Measurements from ENCODE around the gene RTP3.
"Not testable (repeated sequence)": the region's sequence is repeated elsewhere in the genome, so short reads cannot be mapped to it uniquely, and the experiment has no call there.

RTP3 gene

DNA sequence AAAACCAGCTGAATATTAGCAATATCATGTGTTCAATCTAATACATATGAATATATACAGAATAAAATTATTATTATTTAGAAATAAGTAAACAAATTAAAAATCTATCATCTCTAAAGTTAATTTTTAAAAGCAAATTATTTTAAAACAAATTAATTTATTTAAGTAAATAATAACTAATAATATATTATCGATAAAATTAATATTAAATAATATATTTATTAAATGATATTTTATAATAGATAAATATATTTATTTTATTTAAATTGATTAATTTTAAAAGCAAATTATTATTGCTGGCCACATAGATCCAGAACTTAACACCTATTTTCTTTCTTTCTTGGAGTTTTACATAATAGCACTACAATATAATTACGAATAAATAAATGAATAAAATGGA, 22.2 kb downstream of the RTP3 start:
- no peak for DNase-seq (ENCODE audit: low read depth in 3 of 3)

DNA sequence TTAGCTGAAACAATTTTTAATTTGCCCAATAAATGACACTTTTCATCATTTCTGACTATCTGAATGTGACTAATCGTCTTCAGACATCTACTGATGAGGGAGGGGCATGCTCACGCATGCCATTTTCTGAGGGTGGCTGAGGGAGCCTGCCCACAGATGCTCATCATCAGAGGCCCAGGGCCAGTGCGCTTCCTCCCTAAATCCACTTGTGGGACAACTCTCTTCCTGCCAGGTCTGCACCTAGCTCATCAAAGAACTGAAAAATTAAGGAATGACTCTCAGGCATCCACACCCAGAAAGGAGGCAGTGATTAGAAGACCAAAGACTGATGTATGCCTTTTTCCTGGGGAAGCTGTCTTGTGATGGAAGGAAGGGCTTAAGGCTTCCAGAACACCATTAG, 22.8 kb downstream of the RTP3 start:
- DNase-seq (ENCODE audit: low read depth in 3 of 3): no peak

DNA sequence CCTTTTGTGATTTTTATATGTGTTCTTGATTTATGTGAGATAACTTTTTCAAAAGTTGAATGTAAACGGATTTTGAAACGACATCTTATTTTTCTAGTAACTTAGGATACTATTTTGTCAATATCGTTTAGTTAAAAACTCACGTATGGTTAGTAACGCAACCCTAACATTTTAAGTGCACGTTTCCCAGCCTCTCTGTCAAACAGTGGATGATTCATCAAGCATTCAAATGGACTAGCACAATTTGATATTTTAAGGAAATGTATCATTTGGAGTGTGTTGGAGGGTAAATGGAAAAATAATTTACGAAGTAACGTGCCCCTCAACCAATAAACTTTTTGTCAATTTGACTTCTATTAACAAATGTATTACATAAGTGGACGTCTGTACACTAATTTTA, 23.3 kb downstream of the RTP3 start:
- DNase-seq (ENCODE audit: low read depth in 3 of 3): no peak

DNA sequence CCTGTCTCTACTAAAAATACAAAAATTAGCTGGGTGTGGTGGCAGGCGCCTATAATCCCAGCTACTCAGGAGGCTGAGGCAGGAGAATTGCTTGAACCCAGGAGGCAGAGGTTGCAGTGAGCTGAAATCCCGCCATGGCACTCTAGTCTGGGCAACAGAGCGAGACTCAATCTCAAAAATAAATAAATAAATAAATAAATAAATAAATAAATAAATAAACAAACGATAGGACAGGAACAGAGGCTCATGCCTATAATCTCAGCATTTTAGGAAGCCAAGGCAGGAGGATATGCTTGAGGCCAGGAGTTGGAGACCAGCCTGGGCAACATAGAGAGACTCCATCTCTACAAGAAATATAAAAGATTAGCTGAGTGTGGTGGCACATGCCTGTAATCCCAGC, 24.4 kb downstream of the RTP3 start:
- not testable (repeated sequence) for DNase-seq (ENCODE audit: low read depth in 3 of 3)

DNA sequence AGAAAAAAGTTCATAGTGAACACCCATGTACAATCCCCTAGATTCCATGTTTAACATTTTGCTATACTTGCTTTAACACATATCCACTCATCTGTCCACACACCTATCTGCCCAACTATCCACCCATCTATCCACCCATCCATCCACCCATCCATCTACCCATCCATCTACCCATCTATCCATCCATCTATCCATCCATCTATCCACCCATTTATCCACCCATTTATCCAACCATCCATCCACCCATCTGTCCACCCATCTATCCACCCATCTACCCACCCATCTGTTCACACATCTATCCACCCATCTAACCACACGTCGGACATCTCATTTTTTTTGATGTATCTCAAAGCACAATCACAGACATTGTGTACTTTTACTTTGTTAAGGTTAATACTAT, 25.8 kb downstream of the RTP3 start:
- no peak for DNase-seq (ENCODE audit: low read depth in 3 of 3)

DNA sequence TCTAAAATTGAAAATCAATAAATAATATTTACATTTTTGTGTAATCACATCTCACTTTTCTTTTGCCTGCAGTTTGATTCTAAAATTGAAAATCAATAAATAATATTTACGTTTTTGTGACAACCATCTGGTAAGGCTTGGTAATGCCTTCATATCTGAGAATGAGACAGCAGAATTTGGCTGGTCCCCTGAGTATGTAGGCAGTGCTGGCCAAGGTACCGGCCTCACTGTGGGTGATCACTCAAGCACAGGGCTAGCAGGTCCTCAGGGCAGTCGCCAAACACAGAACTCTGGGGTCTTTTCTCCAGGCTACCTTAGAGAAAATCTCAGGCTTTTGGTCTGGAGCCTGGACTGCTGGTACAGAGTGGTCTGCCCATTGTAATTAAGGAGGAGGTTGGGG, 26.2 kb downstream of the RTP3 start:
- no peak for DNase-seq (ENCODE audit: low read depth in 3 of 3)

DNA sequence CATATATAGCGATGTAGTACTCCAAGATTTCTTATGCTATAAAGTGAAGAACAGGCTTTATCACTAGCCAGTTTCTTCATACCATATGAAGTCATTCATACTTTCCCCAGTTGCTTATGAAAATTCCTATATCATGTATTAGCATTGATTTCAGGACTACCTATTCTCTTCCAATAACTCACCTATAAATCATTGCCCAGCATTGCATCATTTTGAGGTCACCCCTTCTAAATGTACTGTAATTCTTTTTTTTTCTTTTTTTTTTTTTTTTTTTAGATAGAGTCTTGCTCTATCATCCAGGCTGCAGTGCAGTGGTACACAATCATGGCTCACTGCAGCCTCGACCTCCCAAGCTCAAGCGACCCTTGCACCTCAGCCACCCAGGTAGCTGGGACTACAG, 27.1 kb downstream of the RTP3 start:
- no peak for DNase-seq (ENCODE audit: low read depth in 3 of 3)

DNA sequence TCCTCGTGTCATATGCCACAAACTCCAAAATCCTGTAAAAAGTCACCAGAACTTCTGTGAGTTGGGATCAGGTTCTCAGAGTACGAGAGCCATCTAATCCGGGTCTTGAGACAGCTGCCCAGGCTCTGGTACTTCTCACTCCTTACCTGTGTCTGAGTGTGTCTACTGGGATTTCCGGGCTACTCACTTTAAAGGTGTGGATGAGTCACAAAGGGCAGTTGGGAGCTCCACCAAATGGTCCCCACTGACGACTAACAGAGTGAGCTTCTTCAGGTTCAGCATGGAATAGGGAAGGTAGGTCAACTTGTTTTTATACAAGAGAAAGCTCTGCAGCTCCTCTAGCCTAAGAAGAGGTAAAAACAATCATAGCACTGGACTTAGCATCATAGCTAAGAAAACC, 29.5 kb downstream of the RTP3 start:
- no peak for DNase-seq (ENCODE audit: low read depth in 3 of 3)

DNA sequence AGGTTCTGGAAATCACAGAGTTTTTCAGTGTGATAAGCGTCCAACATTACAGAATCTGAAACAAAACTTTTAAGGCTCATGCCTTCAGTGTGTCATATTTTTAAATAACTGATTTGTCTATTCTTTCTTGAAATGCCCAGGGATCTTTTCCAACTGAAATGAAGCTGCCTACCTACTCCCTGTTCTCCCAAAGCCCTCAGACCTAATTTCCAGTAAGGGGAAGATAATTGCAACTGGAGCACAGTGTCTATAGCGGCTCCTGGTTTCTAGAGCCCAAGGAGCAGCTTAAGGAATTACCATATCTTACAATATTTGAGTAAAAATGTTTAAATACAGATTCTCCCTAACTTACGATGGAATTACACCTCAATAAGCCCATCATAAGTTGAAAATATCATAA, 35.3 kb downstream of the RTP3 start:
- DNase-seq (ENCODE audit: low read depth in 3 of 3): no peak

DNA sequence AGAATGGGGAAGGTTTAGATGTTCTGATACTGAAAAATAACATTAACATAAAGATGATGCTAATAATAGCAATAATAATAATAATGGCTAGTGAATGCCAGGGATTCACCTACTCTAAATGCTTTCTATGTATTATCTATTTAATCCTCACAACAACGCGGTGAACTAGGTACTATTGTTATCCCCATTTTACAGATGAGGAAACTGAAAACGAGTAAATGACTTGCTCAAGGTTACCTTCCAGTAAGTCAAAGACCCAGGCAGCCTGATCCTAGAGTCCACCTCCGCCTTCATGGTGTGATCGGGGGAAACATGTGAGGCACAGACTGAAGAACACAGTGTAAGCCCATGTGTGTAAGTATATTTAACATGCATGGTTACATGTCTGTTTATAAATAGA, 38.0 kb downstream of the RTP3 start:
- no peak for DNase-seq (ENCODE audit: low read depth in 3 of 3)

DNA sequence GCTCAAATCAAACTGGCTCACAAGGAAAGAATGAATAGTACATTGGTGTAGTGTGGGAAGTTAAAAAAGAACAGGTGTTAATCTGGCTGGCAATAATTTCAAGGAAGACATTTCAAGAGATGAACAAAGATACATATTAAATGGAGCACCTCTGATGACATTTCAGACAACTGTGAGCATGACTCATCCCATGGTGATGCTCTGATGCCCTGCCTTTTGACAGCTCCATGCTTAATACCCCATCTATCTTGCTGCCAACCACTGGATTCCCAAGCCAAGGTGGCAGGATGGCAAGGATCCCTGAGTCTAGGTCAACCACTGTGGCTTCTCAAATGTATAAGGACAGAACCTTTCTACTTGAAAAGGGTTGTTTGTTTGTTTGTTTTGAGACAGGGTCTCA, 39.0 kb downstream of the RTP3 start:
- DNase-seq (ENCODE audit: low read depth in 3 of 3): no peak

DNA sequence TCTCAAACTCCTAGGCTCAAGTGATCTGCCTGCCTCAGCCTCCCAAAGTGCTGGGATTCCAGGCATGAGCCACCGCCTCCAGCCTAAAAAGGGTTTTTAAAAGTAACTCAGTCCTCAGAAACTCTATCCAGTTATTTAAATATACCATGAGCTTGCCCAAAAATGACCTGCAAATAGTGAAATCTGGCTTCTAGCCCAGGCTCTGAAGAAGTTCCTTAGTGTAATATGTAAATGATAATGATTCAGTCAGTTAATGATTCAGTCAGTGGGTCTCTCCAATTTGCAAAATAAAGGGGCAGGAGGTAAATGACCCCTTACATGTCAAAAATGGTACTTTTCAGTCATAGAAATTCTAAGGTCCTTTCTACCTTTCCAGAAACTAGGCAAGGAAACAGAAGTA, 39.5 kb downstream of the RTP3 start:
- no peak for DNase-seq (ENCODE audit: low read depth in 3 of 3)

DNA sequence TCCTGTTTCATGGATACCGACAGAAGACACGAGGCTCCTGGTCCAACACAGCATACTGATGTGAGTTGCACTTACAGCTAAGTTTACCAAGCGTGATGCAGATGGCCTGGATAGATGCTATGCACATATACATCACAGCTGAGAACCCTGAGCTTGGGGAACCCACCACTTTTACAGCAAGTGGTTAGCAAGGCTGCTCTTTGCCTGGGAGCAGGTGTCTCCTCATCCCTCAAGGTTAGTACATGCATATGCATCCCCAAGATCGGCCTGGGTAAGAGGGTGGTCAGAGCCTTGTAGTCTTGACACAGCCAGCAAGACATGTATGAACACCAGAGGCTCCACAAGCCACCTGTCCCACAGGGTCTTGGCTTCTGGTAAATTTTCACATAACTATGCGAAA, 40.0 kb downstream of the RTP3 start:
- DNase-seq (ENCODE audit: low read depth in 3 of 3): no peak

DNA sequence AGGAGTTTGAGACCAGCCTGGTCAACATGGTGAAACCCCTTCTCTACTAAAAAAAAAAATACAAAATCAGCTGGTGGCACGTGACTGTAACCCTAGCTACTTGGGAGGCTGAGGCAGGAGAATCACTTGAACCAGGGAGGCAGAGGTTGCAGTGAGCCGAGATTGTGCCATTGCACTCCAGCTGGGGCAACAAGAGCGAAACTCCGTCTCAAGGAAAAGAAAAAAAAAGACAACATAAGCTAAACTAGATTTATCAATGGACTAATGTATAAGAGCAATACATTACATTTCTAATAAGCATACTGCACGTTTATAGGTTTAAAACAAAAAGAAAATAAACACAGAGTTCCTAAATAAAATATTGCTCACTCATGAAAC, 40.6 kb downstream of the RTP3 start:
- not testable (repeated sequence) for DNase-seq (ENCODE audit: low read depth in 3 of 3)

DNA sequence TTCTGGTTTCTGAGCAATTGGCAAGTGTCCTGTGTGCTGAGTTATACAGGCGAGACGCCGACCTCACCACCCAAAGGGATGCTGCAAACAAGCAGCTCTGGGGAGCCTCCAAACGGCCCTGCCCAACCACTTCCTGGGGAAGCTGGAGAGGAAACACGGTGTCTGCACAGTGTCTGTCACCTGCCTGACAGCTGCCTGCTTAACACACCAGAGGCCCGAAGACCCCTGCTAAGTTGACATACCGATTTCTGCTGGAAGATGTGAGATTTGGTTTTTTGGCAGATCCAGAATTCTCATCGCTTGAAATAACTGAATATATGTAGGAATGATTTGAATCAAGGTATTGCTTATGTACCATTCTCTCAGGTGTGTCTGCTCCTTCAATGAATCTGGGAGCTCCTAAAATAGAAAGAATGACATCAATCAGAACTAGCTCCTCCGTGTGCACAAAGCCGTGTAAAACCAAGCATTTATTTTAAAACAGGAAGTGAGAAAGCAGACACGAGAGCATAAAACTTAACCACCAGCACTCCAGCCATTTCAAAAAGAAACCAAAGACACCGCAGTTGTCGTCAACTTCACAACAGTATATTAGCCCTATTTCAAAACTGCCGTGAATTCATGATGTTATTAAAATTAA, 41.1 kb downstream of the RTP3 start:
- DNase-seq (ENCODE audit: low read depth in 3 of 3): peak in 2 of 3 donors; percentile 30 to 50

DNA sequence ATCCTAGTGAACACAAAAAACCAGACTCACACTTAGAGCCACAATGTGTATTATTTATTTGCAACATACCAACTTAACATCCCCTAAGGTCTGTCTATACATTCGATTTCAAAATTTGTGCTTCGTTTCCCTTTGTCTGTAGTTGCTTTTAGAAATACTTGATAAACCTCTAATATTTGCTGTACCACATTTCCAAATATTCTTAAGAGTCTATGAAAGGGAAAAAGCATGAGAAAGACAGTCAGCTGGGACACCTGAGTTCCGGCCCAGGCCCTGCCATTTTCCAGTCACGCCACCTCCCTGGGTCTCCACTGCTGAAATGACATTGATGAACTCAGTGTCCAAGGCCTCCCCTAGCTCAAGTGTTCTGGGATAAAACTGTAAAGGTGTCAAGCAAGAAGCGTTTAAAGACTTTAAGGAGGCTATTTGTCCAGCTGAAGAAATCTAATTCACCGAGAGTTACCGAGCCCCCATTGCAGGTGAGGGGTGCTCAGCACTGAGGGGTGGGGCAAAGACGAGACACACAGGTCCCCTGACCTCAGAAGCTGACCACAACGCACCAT, 41.7 kb downstream of the RTP3 start:
- DNase-seq (ENCODE audit: low read depth in 3 of 3): no peak

DNA sequence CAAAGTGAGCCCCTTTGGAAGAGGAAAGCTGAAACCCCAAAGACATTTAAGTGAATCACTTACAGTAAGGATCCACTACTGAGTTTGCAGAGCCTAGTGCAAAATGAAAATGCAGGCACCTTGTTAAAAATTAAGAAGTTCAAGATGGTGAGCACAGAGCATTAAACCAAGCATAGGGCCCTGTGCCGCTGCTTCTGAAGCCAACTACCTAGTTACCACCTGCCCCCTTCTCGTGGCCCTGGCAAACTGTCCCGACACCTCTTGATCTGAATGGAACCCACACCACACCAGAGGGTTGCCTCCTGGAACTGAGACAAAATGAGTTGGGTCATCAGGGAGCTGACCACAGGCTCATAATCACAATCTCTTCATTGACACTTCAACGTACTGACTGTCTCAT, 42.8 kb downstream of the RTP3 start:
- DNase-seq (ENCODE audit: low read depth in 3 of 3): no peak

DNA sequence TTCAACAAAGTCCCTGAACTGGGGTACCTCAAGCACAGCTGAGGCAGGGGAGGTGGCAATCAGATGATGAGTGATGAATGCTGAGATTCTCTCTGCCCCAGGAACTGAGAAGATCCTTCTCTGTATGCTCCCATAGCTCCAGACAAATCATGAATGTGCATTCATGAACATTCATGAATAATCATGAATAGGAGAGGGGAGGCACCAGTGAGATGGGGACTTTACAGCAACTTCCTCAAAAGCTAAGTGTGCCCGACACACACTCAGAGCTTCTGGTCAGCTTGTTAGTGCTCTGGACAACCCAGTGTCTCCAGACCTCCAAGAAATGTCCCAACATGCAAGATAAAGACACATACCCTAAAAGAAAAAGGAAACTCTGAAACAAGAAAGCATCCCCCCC, 44.1 kb downstream of the RTP3 start:
- no peak for DNase-seq (ENCODE audit: low read depth in 3 of 3)

DNA sequence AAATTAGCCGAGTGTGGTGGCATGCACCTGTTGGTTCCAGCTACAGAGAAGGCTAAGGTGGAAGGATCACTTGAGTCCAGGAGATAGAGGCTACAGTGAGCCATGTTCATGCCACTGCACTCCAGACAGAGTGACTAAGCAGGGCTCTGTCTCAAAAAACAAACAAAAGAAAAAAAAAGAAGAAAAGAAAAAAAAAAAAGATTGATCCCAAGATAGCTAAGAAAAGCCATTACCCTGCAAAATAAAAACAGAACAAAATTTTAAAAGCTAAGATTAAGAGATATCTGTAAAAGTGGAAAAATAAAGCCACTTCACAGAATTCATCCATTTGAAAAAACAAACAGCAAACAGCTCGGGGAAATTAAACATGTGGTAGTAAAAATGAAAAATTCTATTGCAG, 44.6 kb downstream of the RTP3 start:
- DNase-seq (ENCODE audit: low read depth in 3 of 3): no peak

DNA sequence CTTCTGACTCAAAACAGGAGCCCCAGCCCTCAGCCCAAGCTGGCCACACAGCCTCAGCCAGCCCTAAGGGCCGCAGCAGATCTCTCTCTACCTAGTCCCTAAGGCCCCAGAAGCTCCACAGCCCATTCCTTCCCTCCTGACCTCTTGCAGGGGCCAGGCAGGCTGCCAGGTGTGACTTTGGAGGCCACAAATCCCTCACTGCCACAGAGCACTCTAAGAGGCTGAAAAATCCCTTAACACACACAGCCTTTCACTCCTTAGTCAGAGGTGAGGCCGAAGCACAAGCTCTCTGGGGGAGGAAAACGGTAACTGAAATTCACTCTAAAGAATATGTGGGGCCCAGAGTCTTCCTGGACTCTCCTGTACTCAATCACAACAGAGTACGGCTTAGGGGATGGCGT, 45.0 kb downstream of the RTP3 start:
- no peak for DNase-seq (ENCODE audit: low read depth in 3 of 3)

DNA sequence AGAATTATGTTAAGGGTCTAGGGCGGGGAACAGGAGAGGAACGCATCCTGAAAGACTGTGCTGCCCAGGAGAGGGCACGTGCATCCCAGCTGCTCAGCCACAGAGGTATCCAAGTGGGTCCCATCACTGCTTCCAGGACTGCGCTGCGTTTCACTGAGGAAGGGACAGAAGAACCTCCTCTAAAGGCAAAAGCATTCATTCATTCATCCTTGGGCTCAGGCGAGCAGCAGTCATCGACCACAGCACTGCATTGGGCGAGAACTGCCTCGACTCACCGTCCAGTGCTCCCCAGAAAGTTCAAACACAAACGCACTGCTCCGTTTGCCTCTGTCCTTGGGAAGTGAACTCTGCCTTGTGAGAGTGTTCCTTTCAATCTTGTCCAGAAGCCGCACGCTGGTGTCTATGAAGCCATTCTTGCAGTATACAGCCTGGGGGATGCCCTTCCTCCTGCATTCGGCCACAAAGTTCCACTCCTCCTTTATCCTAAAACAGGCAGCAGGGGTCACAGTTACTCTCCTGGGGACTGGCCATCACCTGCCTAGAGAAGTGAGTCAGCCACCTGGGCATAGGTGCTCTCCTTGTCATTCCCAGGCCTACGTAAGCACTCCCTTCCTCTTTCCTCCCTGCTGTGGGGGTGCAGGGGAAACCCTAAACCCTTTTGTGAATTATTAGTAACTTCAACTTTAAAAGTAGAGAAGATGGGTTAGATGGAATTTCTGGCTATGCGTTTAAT, 47.2 kb downstream of the RTP3 start:
- no peak for DNase-seq (ENCODE audit: low read depth in 3 of 3)

DNA sequence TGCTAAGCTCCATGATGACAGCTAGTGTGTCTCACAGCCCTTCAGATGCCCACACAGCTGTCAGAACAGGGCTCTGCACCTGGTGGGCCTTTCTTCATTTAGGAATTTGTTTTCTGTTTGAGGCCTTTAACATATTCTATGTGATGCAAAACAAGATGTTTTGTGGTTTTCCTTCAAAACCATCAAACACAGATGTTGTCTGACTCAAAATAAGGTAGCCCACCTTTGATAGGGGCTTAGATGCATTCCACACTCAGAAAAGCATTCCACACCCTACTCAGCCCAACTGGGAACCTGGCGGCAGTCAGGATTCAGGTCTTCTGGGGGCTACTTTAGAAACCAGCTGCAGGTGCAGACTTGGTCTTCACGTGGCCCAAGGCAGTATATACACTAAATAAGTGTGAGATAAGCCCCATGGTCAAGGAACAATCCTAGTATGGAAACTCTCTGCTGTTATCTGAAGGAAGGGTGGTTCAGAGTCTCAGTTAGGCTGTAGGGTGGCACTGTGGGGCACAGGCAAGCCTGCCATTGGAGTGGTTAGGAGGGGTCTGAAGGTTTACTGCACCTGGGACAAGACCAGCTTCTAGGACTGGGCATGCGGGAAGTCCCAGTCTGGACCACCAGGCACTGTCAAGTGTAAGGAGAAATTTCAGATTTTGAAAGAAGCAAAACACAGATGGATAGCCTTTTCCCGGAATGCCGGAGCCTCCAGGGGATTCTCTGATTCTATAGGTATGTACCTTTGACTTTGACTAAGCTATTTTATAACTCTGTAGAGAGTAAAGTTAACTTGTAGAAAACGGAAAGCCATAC, 48.2 kb downstream of the RTP3 start:
- DNase-seq (ENCODE audit: low read depth in 3 of 3): no peak
